ENCODE data around the gene FAM111B. TPM values are rescaled to one million over a fixed set of nuclear protein-coding genes. Genes with fewer than 3 reads are reported as not detected.
"Not testable (repeated sequence)": the region's sequence is repeated elsewhere in the genome, so short reads cannot be mapped to it uniquely, and the experiment has no call there.

The FAM111B gene
- total RNA-seq, 1 experiment from 2014 or later = 10.7 TPM

DNA sequence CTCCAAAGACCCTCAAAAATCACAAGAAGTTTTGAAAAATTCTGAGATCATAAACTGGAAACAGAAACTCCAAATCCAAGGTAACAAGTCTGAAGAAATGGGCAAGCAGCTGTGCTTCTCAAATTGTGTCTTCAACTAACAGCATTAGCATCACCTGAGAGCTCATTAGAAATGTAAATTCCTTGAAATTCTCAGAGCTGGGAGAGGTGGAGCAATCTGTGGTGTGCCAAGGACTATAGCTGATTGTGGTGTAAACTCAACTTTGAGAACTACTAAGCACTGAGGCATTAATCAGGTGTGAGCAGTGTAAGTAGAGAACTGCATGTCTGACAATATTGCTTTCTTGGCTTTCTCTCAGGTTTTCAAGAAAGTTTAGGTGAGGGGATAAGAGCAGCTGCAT, 13.5 kb upstream of the FAM111B start:
- DNase-seq (ENCODE audit: low read depth, low spot score); H4K20me1 ChIP-seq (ENCODE audit: insufficient read depth); H2AFZ ChIP-seq (ENCODE audit: low read depth, low read length, poor library complexity, severe bottlenecking); ATAC-seq; H3K79me2 ChIP-seq (ENCODE audit: insufficient read depth, low read length); H3K27me3 ChIP-seq (ENCODE audit: insufficient read depth, low read length); intact Hi-C loops (cut with micrococcal nuclease); H3K4me2 ChIP-seq (ENCODE audit: low read length); H3K36me3 ChIP-seq (ENCODE audit: control insufficient read depth in 1 of 2, insufficient read depth in 2 of 2, low read length in 2 of 2); H3K9ac ChIP-seq (ENCODE audit: low read length); CTCF ChIA-PET; H3K27ac ChIP-seq (ENCODE audit: low read depth, low read length); RAD21 ChIA-PET (ENCODE audit: low non-redundant PET in 1 of 2, low total read pairs in 2 of 2, uncharacterized antibody in 2 of 2, unreplicated experiment in 2 of 2); H3K9me3 ChIP-seq (ENCODE audit: control insufficient read depth in 1 of 2, insufficient read depth in 1 of 2, low read depth in 1 of 2, low read length in 2 of 2); BruUV-seq (replicated peaks); POLR2A ChIA-PET; H3K4me1 ChIP-seq (ENCODE audit: control insufficient read depth in 1 of 2, insufficient read depth in 2 of 2, low read length in 2 of 2); H3K4me3 ChIP-seq (replicated peaks in 1 of 2; ENCODE audit: low read depth in 1 of 2, low read length in 2 of 2); H3K9me2 ChIP-seq (ENCODE audit: insufficient read depth): not testable (repeated sequence)

DNA sequence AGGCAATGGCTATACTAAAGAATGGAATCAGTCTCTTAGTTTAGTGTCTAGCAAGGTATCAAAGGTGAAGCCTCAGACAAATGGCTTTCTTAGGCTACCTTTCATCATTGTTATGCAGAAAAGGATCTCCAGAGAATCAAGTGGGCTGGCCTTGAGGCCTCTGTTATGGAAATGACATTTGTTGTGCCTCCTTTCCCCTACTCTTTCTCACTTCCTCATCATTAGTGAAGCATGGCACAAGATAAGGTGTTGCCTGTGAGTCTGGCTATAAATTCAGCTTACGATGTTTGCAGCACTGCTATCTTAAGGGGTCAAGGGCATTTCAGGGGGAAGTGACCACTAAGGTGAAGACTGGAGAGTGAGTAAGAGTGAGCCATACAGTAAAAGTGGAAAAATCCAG, 11.8 kb upstream of the FAM111B start:
- H3K79me2 ChIP-seq (ENCODE audit: insufficient read depth, low read length); RAD21 ChIA-PET (ENCODE audit: low non-redundant PET in 1 of 2, low total read pairs in 2 of 2, uncharacterized antibody in 2 of 2, unreplicated experiment in 2 of 2); H3K4me3 ChIP-seq (replicated peaks in 1 of 2; ENCODE audit: low read depth in 1 of 2, low read length in 2 of 2); H3K9me2 ChIP-seq (ENCODE audit: insufficient read depth); H3K9me3 ChIP-seq (ENCODE audit: control insufficient read depth in 1 of 2, insufficient read depth in 1 of 2, low read depth in 1 of 2, low read length in 2 of 2); H3K4me1 ChIP-seq (ENCODE audit: control insufficient read depth in 1 of 2, insufficient read depth in 2 of 2, low read length in 2 of 2); H3K27ac ChIP-seq (ENCODE audit: low read depth, low read length); intact Hi-C loops (cut with micrococcal nuclease); H3K9ac ChIP-seq (ENCODE audit: low read length); H3K27me3 ChIP-seq (ENCODE audit: insufficient read depth, low read length); BruUV-seq (replicated peaks); H4K20me1 ChIP-seq (ENCODE audit: insufficient read depth); ATAC-seq; DNase-seq (ENCODE audit: low read depth, low spot score); POLR2A ChIA-PET; CTCF ChIA-PET; H3K36me3 ChIP-seq (ENCODE audit: control insufficient read depth in 1 of 2, insufficient read depth in 2 of 2, low read length in 2 of 2); H3K4me2 ChIP-seq (ENCODE audit: low read length); H2AFZ ChIP-seq (ENCODE audit: low read depth, low read length, poor library complexity, severe bottlenecking): not testable (repeated sequence)

DNA sequence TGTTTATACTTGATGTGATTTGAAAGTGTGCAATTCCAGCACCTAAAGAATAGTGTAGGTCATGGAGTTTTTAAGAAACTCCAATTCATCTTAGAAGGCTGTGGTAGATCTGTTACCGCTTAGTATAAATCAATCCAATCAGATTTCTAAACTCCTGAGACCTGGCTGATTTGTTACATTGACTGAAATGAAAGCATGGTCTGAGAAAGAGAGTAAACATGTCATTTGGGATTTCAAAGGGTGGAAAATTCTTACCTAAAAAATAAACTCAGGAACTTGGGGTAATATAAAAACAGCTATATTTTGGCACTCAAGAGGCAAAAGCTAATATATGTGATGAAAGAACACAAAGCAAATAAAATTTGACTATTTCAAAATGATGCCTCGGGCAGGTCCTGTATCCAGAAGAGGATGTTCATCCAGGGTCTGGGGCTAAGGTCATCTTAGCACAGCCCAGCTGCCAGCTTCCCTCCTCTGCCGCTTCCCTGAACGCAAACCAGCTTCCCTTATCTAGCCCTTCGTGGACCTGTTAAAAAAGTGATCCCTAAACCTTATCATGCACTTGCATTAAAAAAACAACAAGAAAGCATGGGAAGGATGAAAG, 11.0 kb upstream of the FAM111B start:
- H3K9me2 ChIP-seq (ENCODE audit: insufficient read depth); H3K27ac ChIP-seq (ENCODE audit: low read depth, low read length); ATAC-seq; H3K9me3 ChIP-seq (ENCODE audit: control insufficient read depth in 1 of 2, insufficient read depth in 1 of 2, low read depth in 1 of 2, low read length in 2 of 2); H3K4me2 ChIP-seq (ENCODE audit: low read length); DNase-seq (ENCODE audit: low read depth, low spot score); H3K79me2 ChIP-seq (ENCODE audit: insufficient read depth, low read length); H3K4me3 ChIP-seq (replicated peaks in 1 of 2; ENCODE audit: low read depth in 1 of 2, low read length in 2 of 2); H4K20me1 ChIP-seq (ENCODE audit: insufficient read depth); H3K36me3 ChIP-seq (ENCODE audit: control insufficient read depth in 1 of 2, insufficient read depth in 2 of 2, low read length in 2 of 2); H3K9ac ChIP-seq (ENCODE audit: low read length); H3K4me1 ChIP-seq (ENCODE audit: control insufficient read depth in 1 of 2, insufficient read depth in 2 of 2, low read length in 2 of 2); RAD21 ChIA-PET (ENCODE audit: low non-redundant PET in 1 of 2, low total read pairs in 2 of 2, uncharacterized antibody in 2 of 2, unreplicated experiment in 2 of 2); BruUV-seq (replicated peaks); H3K27me3 ChIP-seq (ENCODE audit: insufficient read depth, low read length); H2AFZ ChIP-seq (ENCODE audit: low read depth, low read length, poor library complexity, severe bottlenecking): not testable (repeated sequence)
- ChIA-PET POLR2A (interaction anchor here (1.1 kb wide), 1 partner anchor 47 kb away, joined by 3 read pairs; the partner anchor contains the start of gene FAM111A), CTCF (interaction anchor here (1.0 kb wide), 1 partner anchor 62 kb away, joined by 3 read pairs; no protein-coding TSS in a partner anchor)
- intact Hi-C loops (cut with micrococcal nuclease) = loop anchor here (2.0 kb wide), 1 partner anchor 63 kb away; no protein-coding TSS in a partner anchor

Data from HCT116 (cell line).